ENCODE measurements around the gene PON3.

The PON3 gene

DNA sequence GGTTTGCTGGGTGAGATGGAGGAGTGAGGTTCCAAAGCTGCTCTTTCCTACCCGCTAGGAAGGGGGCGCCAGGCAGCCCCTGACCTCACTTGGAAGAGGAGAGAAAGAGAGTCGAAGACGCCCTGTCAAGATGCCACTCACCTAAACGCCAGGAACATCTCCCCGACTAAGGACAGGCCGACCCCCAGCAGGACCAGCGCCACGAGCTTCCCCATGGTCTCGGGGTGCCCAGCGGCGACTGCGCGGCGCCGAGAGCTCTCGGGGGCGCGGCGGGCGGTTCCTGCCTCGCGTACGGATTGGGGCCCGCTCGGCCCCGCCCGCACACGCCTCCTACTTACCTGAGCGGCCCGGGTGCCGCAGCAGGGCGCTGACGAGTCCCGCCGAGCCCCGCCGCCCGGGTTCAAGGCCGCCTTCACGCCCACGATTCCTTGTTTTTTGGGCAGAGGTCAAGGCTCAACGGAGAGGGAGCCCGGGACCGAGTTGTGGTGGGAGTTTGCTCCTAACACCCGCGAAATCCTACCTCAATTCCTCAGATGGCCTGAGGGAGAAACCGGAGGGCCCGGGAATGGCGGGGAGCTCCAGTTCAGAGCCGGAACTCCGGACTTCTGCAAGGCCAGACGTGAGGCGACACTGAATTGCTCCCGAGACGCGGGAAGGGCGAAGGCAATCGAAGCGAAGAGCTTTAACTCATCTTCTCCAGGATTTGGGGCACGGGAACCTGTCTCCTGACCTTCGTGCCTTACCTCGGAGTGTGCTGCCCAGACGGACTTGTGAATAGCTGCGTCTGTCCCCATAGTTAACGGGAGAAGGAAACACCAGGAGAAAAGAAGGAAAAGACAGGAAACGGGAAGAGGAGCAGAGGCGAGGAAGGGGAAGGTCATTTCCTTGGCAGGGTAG lies at the start of gene PON3:
Gene PON3, minus strand, starts transcription at position 240 of the 897 bp plus-strand sequence. Its CDS starts 25 bp downstream, at position 215.
- peak within 1 kb of the TSS; percentile 69 for H3K4me3 ChIP-seq (ENCODE audit: low read depth, low read length)
- no peaks in the 10 kb centered on the region for H3K4me1 ChIP-seq (ENCODE audit: control insufficient read depth, insufficient read depth, low read length)
- no peak within 1 kb of the TSS for H3K27ac ChIP-seq (ENCODE audit: low read depth, low read length)
- no peaks in the 10 kb centered on the region for H3K9me3 ChIP-seq (ENCODE audit: control insufficient read depth, insufficient read depth, low read length)
- H3K27me3 ChIP-seq (ENCODE audit: control insufficient read depth, insufficient read depth, low read length) = peaks cover 11% of the 10 kb centered on the region
- H3K36me3 ChIP-seq (ENCODE audit: control insufficient read depth, insufficient read depth, low read length) = no peaks in the 10 kb centered on the region
- peak within 1 kb of the TSS; percentile 53 for H3K9ac ChIP-seq (ENCODE audit: low read depth, low read length)

DNA sequence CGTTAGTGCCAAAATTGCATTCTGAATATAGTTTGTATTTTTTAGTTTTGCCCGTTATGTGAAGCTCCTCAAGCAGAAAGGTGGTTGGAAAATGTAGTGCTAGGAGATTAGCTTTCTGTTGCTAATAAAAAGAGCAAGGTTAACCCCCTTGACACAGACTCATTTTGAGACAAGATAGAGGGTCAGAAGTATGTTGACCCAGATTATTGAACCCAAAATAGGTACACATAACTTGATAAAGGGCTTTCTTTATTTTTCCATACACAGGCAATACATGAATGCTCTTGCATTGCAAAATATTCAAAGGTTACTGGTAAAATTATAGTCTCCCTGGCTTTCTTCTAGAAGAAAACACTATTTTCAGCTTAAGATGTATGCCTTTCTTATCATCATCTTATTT lies 48.6 kb upstream of the PON3 start:
- Histone ChIP-seq H3K27ac (ENCODE audit: low read depth, low read length) (no peak overlapping the region), H3K4me1 (ENCODE audit: control insufficient read depth, insufficient read depth, low read length) (no peaks in the 10 kb centered on the region), H3K27me3 (ENCODE audit: control insufficient read depth, insufficient read depth, low read length) (no peaks in the 10 kb centered on the region), H3K4me3 (ENCODE audit: low read depth, low read length) (no peak overlapping the region), H3K9me3 (ENCODE audit: control insufficient read depth, insufficient read depth, low read length) (no peaks in the 10 kb centered on the region), H3K36me3 (ENCODE audit: control insufficient read depth, insufficient read depth, low read length) (no peaks in the 10 kb centered on the region), H3K9ac (ENCODE audit: low read depth, low read length) (no peak overlapping the region)

DNA sequence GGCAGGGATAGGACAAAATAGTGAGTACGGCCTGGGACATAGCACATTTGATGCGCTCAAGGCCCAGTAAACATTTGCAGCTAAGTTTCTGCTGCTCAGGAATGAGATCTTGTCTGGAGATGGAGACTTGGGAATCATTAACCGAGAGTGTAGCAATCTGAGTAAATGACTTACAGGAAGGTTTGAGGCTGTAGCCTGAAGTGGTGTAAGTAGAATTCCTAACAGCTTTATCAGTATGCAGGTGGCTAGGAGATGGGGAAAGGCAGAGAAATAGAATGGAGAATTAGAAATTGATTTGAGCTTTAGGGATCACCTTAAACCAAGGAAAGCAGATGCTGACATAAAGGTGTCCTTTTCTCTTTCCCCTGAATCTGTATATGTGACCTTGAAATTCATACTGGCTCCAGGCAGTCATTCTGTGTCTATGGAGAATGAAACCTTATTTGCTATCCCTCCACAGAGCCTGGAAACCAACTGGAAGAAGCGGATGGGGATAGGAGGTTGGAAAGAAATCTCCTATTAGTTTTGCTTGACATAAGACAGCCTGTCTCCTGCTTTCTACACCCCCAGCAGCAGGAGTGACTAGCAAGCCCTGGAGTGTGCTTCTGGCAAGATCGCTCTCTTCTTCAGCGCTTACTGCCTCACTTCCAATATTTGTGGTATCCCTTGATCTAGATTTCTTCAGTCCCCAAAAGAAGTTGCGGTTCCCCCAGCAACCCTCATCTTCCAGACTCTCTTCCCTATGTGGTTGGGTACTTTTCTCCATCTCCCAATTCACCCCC lies 45.1 kb upstream of the PON3 start:
- no peak overlapping the region for H3K9ac ChIP-seq (ENCODE audit: low read depth, low read length)
- H3K36me3 ChIP-seq (ENCODE audit: control insufficient read depth, insufficient read depth, low read length) = no peaks in the 10 kb centered on the region
- no peaks in the 10 kb centered on the region for H3K27me3 ChIP-seq (ENCODE audit: control insufficient read depth, insufficient read depth, low read length)
- H3K9me3 ChIP-seq (ENCODE audit: control insufficient read depth, insufficient read depth, low read length) = no peaks in the 10 kb centered on the region
- no peak overlapping the region for H3K4me3 ChIP-seq (ENCODE audit: low read depth, low read length)
- H3K4me1 ChIP-seq (ENCODE audit: control insufficient read depth, insufficient read depth, low read length) = no peaks in the 10 kb centered on the region
- H3K27ac ChIP-seq (ENCODE audit: low read depth, low read length) = no peak overlapping the region

GRCh38 chr7:95440394-95441038 lies 44.3 kb upstream of the PON3 start:
- Histone ChIP-seq H3K27ac (ENCODE audit: low read depth, low read length) (no peak overlapping the region), H3K4me1 (ENCODE audit: control insufficient read depth, insufficient read depth, low read length) (no peaks in the 10 kb centered on the region), H3K9ac (ENCODE audit: low read depth, low read length) (no peak overlapping the region), H3K4me3 (ENCODE audit: low read depth, low read length) (no peak overlapping the region), H3K9me3 (ENCODE audit: control insufficient read depth, insufficient read depth, low read length) (no peaks in the 10 kb centered on the region), H3K27me3 (ENCODE audit: control insufficient read depth, insufficient read depth, low read length) (no peaks in the 10 kb centered on the region), H3K36me3 (ENCODE audit: control insufficient read depth, insufficient read depth, low read length) (no peaks in the 10 kb centered on the region)

DNA sequence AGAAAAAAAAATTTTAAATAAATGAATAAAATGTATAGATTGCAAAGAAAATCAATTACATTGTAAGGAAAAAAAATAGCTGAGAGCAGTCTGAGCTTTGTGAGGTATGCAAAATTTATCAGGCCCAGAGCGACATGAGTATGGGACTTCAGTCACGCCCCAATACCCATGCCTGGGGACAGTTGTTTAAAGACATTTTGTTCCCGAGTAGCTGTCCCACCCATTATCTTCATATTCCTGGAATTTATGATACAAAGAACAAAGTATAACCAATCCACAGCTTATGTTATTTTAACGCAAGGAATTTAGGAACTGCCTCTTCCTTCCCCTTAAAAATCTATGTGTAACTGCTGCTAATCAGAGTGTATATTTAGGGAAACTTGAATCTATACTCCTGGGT lies 40.2 kb upstream of the PON3 start:
- H3K4me1 ChIP-seq (ENCODE audit: control insufficient read depth, insufficient read depth, low read length) = no peaks in the 10 kb centered on the region
- no peaks in the 10 kb centered on the region; the same call in 1 of the 2 replicates for H3K36me3 ChIP-seq (ENCODE audit: control insufficient read depth, insufficient read depth, low read length)

GRCh38 chr7:95435422-95435780 lies 39.2 kb upstream of the PON3 start:
- Histone ChIP-seq H3K27ac (ENCODE audit: low read depth, low read length) (peak overlapping the region; percentile 89), H3K4me3 (ENCODE audit: low read depth, low read length) (peak overlapping the region; percentile 76), H3K36me3 (ENCODE audit: control insufficient read depth, insufficient read depth, low read length) (no peaks in the 10 kb centered on the region; the same call in 1 of the 2 replicates), H3K27me3 (ENCODE audit: control insufficient read depth, insufficient read depth, low read length) (no peaks in the 10 kb centered on the region), H3K4me1 (ENCODE audit: control insufficient read depth, insufficient read depth, low read length) (no peaks in the 10 kb centered on the region), H3K9me3 (ENCODE audit: control insufficient read depth, insufficient read depth, low read length) (no peaks in the 10 kb centered on the region), H3K9ac (ENCODE audit: low read depth, low read length) (peak overlapping the region; percentile 89)

More for the DNA sequence above, 40.2 kb upstream of the PON3 start:
- H3K27me3 ChIP-seq (ENCODE audit: control insufficient read depth, insufficient read depth, low read length) = no peaks in the 10 kb centered on the region
- H3K27ac ChIP-seq (ENCODE audit: low read depth, low read length) = no peak overlapping the region
- H3K4me3 ChIP-seq (ENCODE audit: low read depth, low read length) = no peak overlapping the region
- H3K9ac ChIP-seq (ENCODE audit: low read depth, low read length) = no peak overlapping the region
- no peaks in the 10 kb centered on the region for H3K9me3 ChIP-seq (ENCODE audit: control insufficient read depth, insufficient read depth, low read length)

- no peaks in the 10 kb centered on the region for H3K9me3 ChIP-seq (ENCODE audit: control insufficient read depth, insufficient read depth, low read length)
- H3K27me3 ChIP-seq (ENCODE audit: control insufficient read depth, insufficient read depth, low read length) = no peaks in the 10 kb centered on the region
- H3K9ac ChIP-seq (ENCODE audit: low read depth, low read length) = peak within 1 kb of the TSS; percentile 89
- H3K27ac ChIP-seq (ENCODE audit: low read depth, low read length) = peak within 1 kb of the TSS; percentile 89
- no peaks in the 10 kb centered on the region for H3K4me1 ChIP-seq (ENCODE audit: control insufficient read depth, insufficient read depth, low read length)
- no peaks in the 10 kb centered on the region; the same call in 1 of the 2 replicates for H3K36me3 ChIP-seq (ENCODE audit: control insufficient read depth, insufficient read depth, low read length)
- peak within 1 kb of the TSS; percentile 76 for H3K4me3 ChIP-seq (ENCODE audit: low read depth, low read length)
Observed at GRCh38 chr7:95434557-95435421, 38.6 kb upstream of the PON3 start, which contains the start of gene PON2. TSS of gene PON2 (minus strand) at chr7:95435028. CDS start at chr7:95434951, 77 bp downstream.

GRCh38 chr7:95433952-95434556 lies 37.9 kb upstream of the PON3 start:
- no peaks in the 10 kb centered on the region for H3K9me3 ChIP-seq (ENCODE audit: control insufficient read depth, insufficient read depth, low read length)
- H3K4me1 ChIP-seq (ENCODE audit: control insufficient read depth, insufficient read depth, low read length) = no peaks in the 10 kb centered on the region
- no peaks in the 10 kb centered on the region for H3K27me3 ChIP-seq (ENCODE audit: control insufficient read depth, insufficient read depth, low read length)

DNA sequence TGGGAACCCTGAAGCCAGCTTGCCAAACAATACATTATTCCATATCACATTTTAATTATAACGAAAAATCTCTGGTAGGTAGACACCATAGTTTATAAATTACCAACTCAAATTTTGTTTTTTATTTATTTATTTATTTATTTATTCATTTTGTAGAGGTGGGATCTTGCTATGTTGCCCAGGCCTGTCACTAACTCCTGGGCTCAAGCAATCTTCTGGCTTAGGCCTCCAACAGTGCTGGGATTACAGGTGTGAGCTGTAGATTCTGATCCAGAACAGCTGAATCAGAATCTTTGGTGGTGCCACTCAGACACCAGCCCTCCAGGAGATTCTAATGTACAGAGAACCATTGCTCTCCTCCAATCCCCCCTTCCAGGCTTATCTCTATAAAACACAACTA lies 37.0 kb upstream of the PON3 start:
- Histone ChIP-seq H3K9ac (ENCODE audit: low read depth, low read length) (no peak overlapping the region), H3K4me3 (ENCODE audit: low read depth, low read length) (no peak overlapping the region), H3K27me3 (ENCODE audit: control insufficient read depth, insufficient read depth, low read length) (no peaks in the 10 kb centered on the region), H3K36me3 (ENCODE audit: control insufficient read depth, insufficient read depth, low read length) (no peaks in the 10 kb centered on the region; the same call in 1 of the 2 replicates), H3K4me1 (ENCODE audit: control insufficient read depth, insufficient read depth, low read length) (peaks cover 6% of the 10 kb centered on the region), H3K9me3 (ENCODE audit: control insufficient read depth, insufficient read depth, low read length) (no peaks in the 10 kb centered on the region), H3K27ac (ENCODE audit: low read depth, low read length) (no peak overlapping the region)

More at GRCh38 chr7:95433952-95434556, 37.9 kb upstream of the PON3 start:
- Histone ChIP-seq H3K36me3 (ENCODE audit: control insufficient read depth, insufficient read depth, low read length) (no peaks in the 10 kb centered on the region; the same call in 1 of the 2 replicates), H3K4me3 (ENCODE audit: low read depth, low read length) (peak overlapping the region; percentile 76), H3K9ac (ENCODE audit: low read depth, low read length) (peak overlapping the region; percentile 89), H3K27ac (ENCODE audit: low read depth, low read length) (peak overlapping the region; percentile 89)

GRCh38 chr7:95432606-95433005 lies 36.4 kb upstream of the PON3 start:
- Histone ChIP-seq H3K4me1 (ENCODE audit: control insufficient read depth, insufficient read depth, low read length) (peaks cover 11% of the 10 kb centered on the region), H3K4me3 (ENCODE audit: low read depth, low read length) (no peak overlapping the region), H3K27me3 (ENCODE audit: control insufficient read depth, insufficient read depth, low read length) (no peaks in the 10 kb centered on the region), H3K9ac (ENCODE audit: low read depth, low read length) (no peak overlapping the region), H3K27ac (ENCODE audit: low read depth, low read length) (no peak overlapping the region), H3K36me3 (ENCODE audit: control insufficient read depth, insufficient read depth, low read length) (no peaks in the 10 kb centered on the region; the same call in 1 of the 2 replicates), H3K9me3 (ENCODE audit: control insufficient read depth, insufficient read depth, low read length) (no peaks in the 10 kb centered on the region)
